ENCODE results near the gene FBXO24. TPM values are rescaled to one million over a fixed set of nuclear protein-coding genes. Genes with fewer than 3 reads are reported as not detected.

Gene FBXO24
- total and polyA plus RNA-seq, 4 donors: 0.25 to 1.3 (median 0.33) TPM

DNA sequence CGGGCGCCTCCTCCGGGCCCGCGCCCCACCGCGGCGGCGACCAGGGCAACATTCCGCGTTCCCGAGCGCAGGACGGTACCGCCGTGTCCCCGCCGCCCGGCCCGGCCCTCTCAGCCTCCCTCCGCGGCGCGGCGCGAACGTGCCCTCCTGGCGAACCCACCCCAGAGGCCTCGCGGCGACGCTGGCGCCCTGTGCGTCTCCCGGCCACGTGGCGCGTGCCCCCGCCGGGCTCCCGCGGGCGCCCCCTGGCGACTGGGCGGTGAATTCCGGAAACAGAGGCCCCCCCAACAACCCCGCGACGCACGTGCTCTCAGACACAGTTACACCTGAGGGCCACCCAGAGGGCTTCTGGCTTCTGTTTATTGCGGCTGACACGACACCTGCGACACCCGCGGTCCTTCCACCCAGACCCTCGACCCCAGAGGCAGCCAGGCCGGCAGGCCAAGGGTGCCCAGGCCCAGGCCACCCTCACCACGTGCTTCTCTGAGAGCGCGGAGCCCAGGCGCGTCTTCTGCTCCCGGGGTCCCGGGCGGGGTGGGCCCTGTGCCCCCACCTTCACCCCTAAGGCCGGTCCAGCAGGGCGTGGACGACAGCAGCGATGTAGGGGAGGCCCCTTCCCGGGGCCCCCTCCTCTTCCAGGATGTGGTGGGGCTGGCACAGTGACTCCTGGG is 12.3 kb upstream of the FBXO24 start, which contains the start of gene SAP25:
Gene SAP25, minus strand, starts transcription at position 210 of the 671 bp plus-strand sequence. Its CDS starts 158 bp downstream, at position 52.
- 94 to 95% methylated on average over 70 of the region's 70 CpGs for WGBS, 2 donors
- Histone ChIP-seq H3K4me1 (ENCODE audit: control insufficient read depth in 5 of 5, insufficient read depth in 5 of 5, low read length in 5 of 5) (peaks cover 0 to 19% (median 9%) of the 10 kb centered on the region in 5 donors), H3K36me3 (ENCODE audit: control insufficient read depth in 4 of 4, insufficient read depth in 4 of 4, low read length in 4 of 4) (peaks cover 2 to 66% (median 21%) of the 10 kb centered on the region in 4 donors)

DNA sequence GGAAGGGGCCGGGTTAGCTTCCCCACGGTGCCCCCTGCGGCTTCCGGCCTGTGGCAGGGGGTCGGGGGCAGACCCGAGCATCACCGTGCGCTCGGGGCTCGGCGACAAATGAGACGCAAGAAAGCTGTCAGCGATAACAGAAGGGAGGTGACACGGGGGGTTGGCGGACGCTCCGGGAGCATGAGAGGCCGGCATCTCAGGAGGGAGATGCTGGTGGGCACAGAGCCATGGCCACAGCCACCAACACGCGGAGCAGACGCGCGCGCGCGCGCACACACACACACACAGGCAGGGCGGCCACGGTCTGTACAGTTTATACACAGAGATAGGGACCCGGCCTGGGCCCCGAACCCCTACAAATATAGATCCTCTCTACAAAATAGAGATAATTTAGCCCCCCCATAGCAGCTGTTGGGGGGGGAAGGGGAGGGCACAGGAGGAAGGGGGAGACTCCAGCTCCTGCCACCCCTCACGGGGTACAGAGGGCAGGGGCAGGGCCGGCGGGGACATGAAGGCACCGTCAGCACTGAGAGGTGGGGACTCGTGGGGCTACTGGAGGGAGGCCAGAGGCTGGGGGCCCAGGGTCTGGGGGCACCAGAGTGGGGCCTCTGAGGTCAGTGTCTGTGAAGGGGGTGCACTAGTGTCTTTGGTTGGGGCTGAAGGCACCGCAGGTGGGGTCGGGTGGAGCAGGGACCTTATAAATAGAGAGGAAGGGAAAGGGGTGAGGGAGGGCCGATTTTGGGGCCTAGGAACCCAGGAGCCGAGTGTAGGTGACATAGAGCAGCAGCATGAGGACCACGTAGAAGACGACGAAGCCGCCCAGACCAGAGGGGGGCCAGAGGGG is 11.5 kb upstream of the FBXO24 start:
- no peaks in the 10 kb centered on the region for H3K27me3 ChIP-seq (ENCODE audit: control insufficient read depth in 3 of 3, insufficient read depth in 3 of 3, low read length in 2 of 3)
- ATAC-seq (ENCODE audit: insufficient read depth, low FRiP score) (no peak), DNase-seq (no peak)
- H3K9ac ChIP-seq (ENCODE audit: insufficient read depth in 1 of 2, low read length in 2 of 2): no peak overlapping the region
- H3K36me3 ChIP-seq (ENCODE audit: control insufficient read depth in 4 of 4, insufficient read depth in 4 of 4, low read length in 4 of 4): peaks cover 6 to 70% (median 24%) of the 10 kb centered on the region in 4 donors
- TF ChIP-seq, protein P1, sequence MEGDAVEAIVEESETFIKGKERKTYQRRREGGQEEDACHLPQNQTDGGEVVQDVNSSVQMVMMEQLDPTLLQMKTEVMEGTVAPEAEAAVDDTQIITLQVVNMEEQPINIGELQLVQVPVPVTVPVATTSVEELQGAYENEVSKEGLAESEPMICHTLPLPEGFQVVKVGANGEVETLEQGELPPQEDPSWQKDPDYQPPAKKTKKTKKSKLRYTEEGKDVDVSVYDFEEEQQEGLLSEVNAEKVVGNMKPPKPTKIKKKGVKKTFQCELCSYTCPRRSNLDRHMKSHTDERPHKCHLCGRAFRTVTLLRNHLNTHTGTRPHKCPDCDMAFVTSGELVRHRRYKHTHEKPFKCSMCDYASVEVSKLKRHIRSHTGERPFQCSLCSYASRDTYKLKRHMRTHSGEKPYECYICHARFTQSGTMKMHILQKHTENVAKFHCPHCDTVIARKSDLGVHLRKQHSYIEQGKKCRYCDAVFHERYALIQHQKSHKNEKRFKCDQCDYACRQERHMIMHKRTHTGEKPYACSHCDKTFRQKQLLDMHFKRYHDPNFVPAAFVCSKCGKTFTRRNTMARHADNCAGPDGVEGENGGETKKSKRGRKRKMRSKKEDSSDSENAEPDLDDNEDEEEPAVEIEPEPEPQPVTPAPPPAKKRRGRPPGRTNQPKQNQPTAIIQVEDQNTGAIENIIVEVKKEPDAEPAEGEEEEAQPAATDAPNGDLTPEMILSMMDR (IDR thresholded peaks at IDR 0.05; ENCODE audit: control extremely low read depth, extremely low read depth): no peak
- 93% methylated on average over 44 of the region's 44 CpGs for WGBS, 2 donors
- H3K27ac ChIP-seq (ENCODE audit: low read depth in 1 of 2, low read length in 1 of 2): no peak overlapping the region
- H3K9me3 ChIP-seq (ENCODE audit: control insufficient read depth in 4 of 4, insufficient read depth in 3 of 4, low read length in 3 of 4): no peaks in the 10 kb centered on the region
- H3K4me3 ChIP-seq: no peak overlapping the region
- peaks cover 0 to 14% (median 6%) of the 10 kb centered on the region in 5 donors for H3K4me1 ChIP-seq (ENCODE audit: control insufficient read depth in 5 of 5, insufficient read depth in 5 of 5, low read length in 5 of 5)

More for the DNA sequence above, 12.3 kb upstream of the FBXO24 start, which contains the start of gene SAP25:
- no peaks in the 10 kb centered on the region for H3K27me3 ChIP-seq (ENCODE audit: control insufficient read depth in 3 of 3, insufficient read depth in 3 of 3, low read length in 2 of 3)
- DNase-seq (no peak), ATAC-seq (ENCODE audit: insufficient read depth, low FRiP score) (no peak)
- no peak within 1 kb of the TSS for H3K9ac ChIP-seq (ENCODE audit: insufficient read depth in 1 of 2, low read length in 2 of 2)
- H3K9me3 ChIP-seq (ENCODE audit: control insufficient read depth in 4 of 4, insufficient read depth in 3 of 4, low read length in 3 of 4): no peaks in the 10 kb centered on the region
- H3K4me3 ChIP-seq: no peak within 1 kb of the TSS
- no peak within 1 kb of the TSS for H3K27ac ChIP-seq (ENCODE audit: low read depth in 1 of 2, low read length in 1 of 2)
- TF ChIP-seq, protein P1 (IDR thresholded peaks at IDR 0.05; ENCODE audit: control extremely low read depth, extremely low read depth): no peak

DNA sequence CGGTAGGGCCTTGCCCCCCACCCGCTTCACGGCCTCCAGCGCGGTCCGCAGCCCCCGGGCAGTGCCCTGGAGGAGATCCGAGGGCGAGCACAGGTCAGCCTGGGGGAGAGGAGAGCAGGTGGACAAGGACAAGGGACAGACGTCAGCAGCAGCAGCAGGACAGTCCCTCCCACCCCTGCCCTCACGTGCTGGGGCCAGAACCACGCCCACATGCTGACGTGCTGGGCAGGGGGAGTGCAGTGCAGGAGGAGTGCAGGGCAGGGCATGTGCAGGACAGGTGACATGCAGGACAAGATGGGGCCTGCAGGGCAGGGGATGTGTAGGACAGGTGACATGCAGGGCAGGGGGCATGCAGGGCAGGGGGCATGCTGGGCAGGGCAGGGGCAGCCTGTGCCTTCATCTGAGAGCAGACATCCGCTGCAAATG is 10.9 kb upstream of the FBXO24 start:
- H3K4me1 ChIP-seq (ENCODE audit: control insufficient read depth in 5 of 5, insufficient read depth in 5 of 5, low read length in 5 of 5): peaks cover 0 to 9% (median 2%) of the 10 kb centered on the region in 5 donors
- H3K9me3 ChIP-seq (ENCODE audit: control insufficient read depth in 4 of 4, insufficient read depth in 3 of 4, low read length in 3 of 4): no peaks in the 10 kb centered on the region
- no peaks in the 10 kb centered on the region for H3K27me3 ChIP-seq (ENCODE audit: control insufficient read depth in 3 of 3, insufficient read depth in 3 of 3, low read length in 2 of 3)
- 83 to 95% methylated on average over 14 of the region's 14 CpGs for WGBS, 2 donors
- no peak overlapping the region for H3K9ac ChIP-seq (ENCODE audit: insufficient read depth in 1 of 2, low read length in 2 of 2)
- TF ChIP-seq, protein P1 (IDR thresholded peaks at IDR 0.05; ENCODE audit: control extremely low read depth, extremely low read depth): no peak
- no peak overlapping the region for H3K4me3 ChIP-seq
- H3K27ac ChIP-seq (ENCODE audit: low read depth in 1 of 2, low read length in 1 of 2): no peak overlapping the region
- peaks cover 12 to 75% (median 26%) of the 10 kb centered on the region in 4 donors for H3K36me3 ChIP-seq (ENCODE audit: control insufficient read depth in 4 of 4, insufficient read depth in 4 of 4, low read length in 4 of 4)
- DNase-seq (no peak), ATAC-seq (ENCODE audit: insufficient read depth, low FRiP score) (no peak)

Data from lung (tissue), 12 donors.